Ovary (tissue), 9 donors: ENCODE results near the gene KRT71. TPM values are rescaled to one million over a fixed set of nuclear protein-coding genes. Genes with fewer than 3 reads are reported as not detected.

Source experiments
- DNase-seq, 5 donors: peaks; one replicate each; pipeline ENCODE4 v3.0.0-alpha.2; 2019 to 2020
- H3K27ac ChIP-seq, 2 donors: fragments of 200-600 bp; one replicate each; pipeline versions ENCODE4 v1.5.1 to v1.8.0; 2019 to 2022
- H3K27me3 ChIP-seq: fragments of 200-600 bp; one replicate; pipeline ENCODE4 v1.8.0; 2022
- H3K36me3 ChIP-seq: fragments of 200-600 bp; sonication (generic); one replicate; pipeline ENCODE4 v1.5.1; 2019
- H3K4me1 ChIP-seq: one replicate; pipeline ENCODE4 v1.8.1; 2013; ENCODE audit warnings: mild to moderate bottlenecking, moderate library complexity; ENCODE audit not compliant: insufficient read depth
- H3K4me3 ChIP-seq: fragments of 200-600 bp; sonication (generic); one replicate; pipeline ENCODE4 v1.5.1; 2017
- H3K9me3 ChIP-seq, 2 donors: fragments of 200-600 bp in 1 of 2; sonication (generic) in 1 of 2; one replicate each; pipeline versions ENCODE4 v1.5.1 to v1.8.1; 2013 to 2019; ENCODE audit warnings: mild to moderate bottlenecking in 1 of 2, moderate library complexity in 1 of 2
- CTCF ChIP-seq, 3 donors: fragments of 450-650 bp in 2 of 3; fragments of 200-600 bp in 1 of 3; IDR thresholded peaks; one replicate each; pipeline versions ENCODE4 v1.5.1 to v1.8.0; 2016 to 2022; ENCODE audit warnings: antibody characterized with exemption in 3 of 3, mild to moderate bottlenecking in 1 of 3
- EP300 ChIP-seq: sonication (generic); formaldehyde crosslinking; IDR thresholded peaks from one replicate; pipeline ENCODE4 v1.6.1; 2017; ENCODE audit warnings: antibody characterized with exemption
- POLR2A ChIP-seq: fragments of 450-650 bp; IDR thresholded peaks from one replicate; pipeline ENCODE4 v1.6.1; 2017; ENCODE audit warnings: antibody characterized with exemption, mild to moderate bottlenecking, moderate library complexity
- WGBS, 3 donors: extraction: QIAGEN DNeasy Blood & Tissue Kit in 1 of 3; methylation state at CpG; one replicate each; pipeline versions ENCODE4 v1.1.5 to v1.1.7; 2013 to 2017; 5-methylcytosine and 5-hydroxymethylcytosine counted together
- intact Hi-C, 4 donors: fragments of 100-400 bp; cut with DNase I; formaldehyde crosslinking; loops; one replicate each; pipeline versions ENCODE4 v1.11.0 to v1.15.1; 2022 to 2023
- polyA plus RNA-seq, 2 donors: library from polyadenylated mRNA; stranded (reverse); fragments of 200-250 nt in 1 of 2; fragments of 350-450 nt in 1 of 2; fragmentation: Illumina TruSeq in 1 of 2; extraction: RNeasy Lipid Tissue Mini Kit (QIAGEN cat#74804) in 1 of 2; gene quantifications; one replicate each; pipeline ENCODE4 v1.2.3, GENCODE V29; 2013 to 2014
- total RNA-seq, 7 donors: library from RNA; depleted of rRNA in 2 of 7; stranded (reverse); fragments of >200 nt in 2 of 7; fragmentation: NEBNext Ultra II Directional in 3 of 7; extraction: Animal tissue kit (Norgen Biotek cat#: 25700) in 3 of 7; gene quantifications; one replicate each; pipeline versions ENCODE4 v1.1.0 to v1.2.4, GENCODE V29; 2016 to 2023
- donor health status: DM: no; HTN: no; CAD: no; lungs with moderate emphysema.
- donor health status: DM: no; HTN: no; CAD: no.
- donor health status: Bipolar disorder and iron deficiency.
- donor health status: DM: yes; HTN: yes; CAD: no.
- donor health status: DM: no; HTN: no; CAD: no.
- donor health status: DM: yes; HTN: yes; CAD: no.

The KRT71 gene
- total and polyA plus RNA-seq, 9 donors: not detected

- DNase-seq: no peak
- H3K27ac ChIP-seq: no peak overlapping the region
- TF ChIP-seq EP300: no peak
- no peak for TF ChIP-seq CTCF (IDR thresholded peaks at IDR 0.05)
- TF ChIP-seq POLR2A: no peak
- intact Hi-C loops: no loop called here
- no peak overlapping the region for H3K4me3 ChIP-seq
- no peaks in the 10 kb centered on the region for H3K9me3 ChIP-seq
- no peaks in the 10 kb centered on the region for H3K36me3 ChIP-seq
- 25 to 63% (median 33%) methylated on average over 1 of the region's 1 CpG for WGBS, 3 donors
- H3K4me1 ChIP-seq: no peaks in the 10 kb centered on the region
- no peaks in the 10 kb centered on the region for H3K27me3 ChIP-seq
These were observed 17.4 kb downstream of the KRT71 start for GRCh38 chr12:52535574-52535973.

GRCh38 chr12:52534482-52534881 lies 18.5 kb downstream of the KRT71 start:
- no peak for TF ChIP-seq EP300
- TF ChIP-seq POLR2A: no peak
- TF ChIP-seq CTCF (IDR thresholded peaks at IDR 0.05): no peak
- WGBS, 3 donors: 80 to 89% (median 81%) methylated on average over 5 of the region's 5 CpGs
- no peak overlapping the region for H3K4me3 ChIP-seq
- no peaks in the 10 kb centered on the region for H3K36me3 ChIP-seq
- no peaks in the 10 kb centered on the region for H3K9me3 ChIP-seq
- no peaks in the 10 kb centered on the region for H3K4me1 ChIP-seq
- no peaks in the 10 kb centered on the region for H3K27me3 ChIP-seq
- DNase-seq: no peak
- intact Hi-C loops: no loop called here
- H3K27ac ChIP-seq: no peak overlapping the region

GRCh38 chr12:52533686-52534470 lies 19.1 kb downstream of the KRT71 start:
- H3K9me3 ChIP-seq: no peaks in the 10 kb centered on the region
- H3K4me3 ChIP-seq: no peak overlapping the region
- H3K27ac ChIP-seq: no peak overlapping the region
- H3K36me3 ChIP-seq: no peaks in the 10 kb centered on the region
- TF ChIP-seq EP300: no peak
- TF ChIP-seq CTCF (IDR thresholded peaks at IDR 0.05): no peak
- TF ChIP-seq POLR2A: no peak
- WGBS, 3 donors: 73 to 81% (median 80%) methylated on average over 10 of the region's 10 CpGs
- intact Hi-C loops: no loop called here
- no peaks in the 10 kb centered on the region for H3K4me1 ChIP-seq
- H3K27me3 ChIP-seq: no peaks in the 10 kb centered on the region
- no peak for DNase-seq

- Histone ChIP-seq H3K36me3 (no peaks in the 10 kb centered on the region), H3K4me1 (no peaks in the 10 kb centered on the region), H3K27ac (no peak overlapping the region), H3K27me3 (no peaks in the 10 kb centered on the region), H3K4me3 (no peak overlapping the region), H3K9me3 (no peaks in the 10 kb centered on the region)
- WGBS, 3 donors: 54 to 66% (median 66%) methylated on average over 4 of the region's 4 CpGs
- DNase-seq: no peak
- TF ChIP-seq POLR2A (no peak), EP300 (no peak), CTCF (IDR thresholded peaks at IDR 0.05) (no peak)
- intact Hi-C loops: no loop called here
These were observed 20.3 kb downstream of the KRT71 start for GRCh38 chr12:52532636-52533035.
